DMS53 (cell line): ENCODE measurements around the gene CCDC7.
"Not testable (repeated sequence)": the region's sequence is repeated elsewhere in the genome, so short reads cannot be mapped to it uniquely, and the experiment has no call there.

Source experiments
- DNase-seq: peaks from one replicate; lab custom pipeline; 2025; lab: John Stamatoyannopoulos, UW

Gene CCDC7

DNA sequence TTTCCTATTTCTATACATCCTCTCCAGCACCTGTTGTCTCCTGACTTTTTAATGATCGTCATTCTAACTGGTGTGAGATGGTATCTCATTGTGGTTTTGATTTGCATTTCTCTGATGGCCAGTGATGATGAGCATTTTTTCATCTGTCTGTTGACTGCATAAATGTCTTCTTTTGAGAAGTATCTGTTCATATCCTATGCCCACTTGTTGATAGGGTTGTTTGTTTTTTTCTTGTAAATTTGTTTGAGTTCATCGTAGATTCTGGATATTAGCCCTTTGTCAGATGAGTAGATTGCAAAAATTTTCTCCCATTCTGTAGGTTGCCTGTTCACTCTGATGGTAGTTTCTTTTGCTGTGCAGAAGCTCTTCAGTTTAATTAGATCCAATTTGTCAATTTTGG is 253.7 kb downstream of the CCDC7 start:
- DNase-seq, result not testable (repeated sequence)

GRCh38 chr10:32713560-32713959 is 267.6 kb downstream of the CCDC7 start:
- DNase-seq, result peak; percentile 7

DNA sequence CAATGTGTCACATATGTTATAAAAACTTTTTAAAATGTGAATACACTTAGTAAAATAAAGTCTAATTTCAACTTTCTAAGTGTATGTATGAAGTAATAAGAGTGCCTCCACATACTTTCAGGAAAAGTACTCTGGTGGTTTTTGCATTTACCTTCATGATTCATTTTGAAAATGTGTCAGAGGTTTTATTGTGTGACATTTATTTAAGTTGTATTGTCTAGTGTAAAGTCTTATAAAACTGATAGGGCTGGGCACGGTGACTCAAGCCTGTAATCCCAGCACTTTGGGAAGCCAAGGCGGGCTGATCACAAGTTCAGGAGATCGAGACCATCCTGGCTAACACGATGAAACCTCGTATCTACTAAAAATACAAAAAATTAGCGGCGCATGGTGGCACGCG is 285.6 kb downstream of the CCDC7 start:
- no peak for DNase-seq

DNA sequence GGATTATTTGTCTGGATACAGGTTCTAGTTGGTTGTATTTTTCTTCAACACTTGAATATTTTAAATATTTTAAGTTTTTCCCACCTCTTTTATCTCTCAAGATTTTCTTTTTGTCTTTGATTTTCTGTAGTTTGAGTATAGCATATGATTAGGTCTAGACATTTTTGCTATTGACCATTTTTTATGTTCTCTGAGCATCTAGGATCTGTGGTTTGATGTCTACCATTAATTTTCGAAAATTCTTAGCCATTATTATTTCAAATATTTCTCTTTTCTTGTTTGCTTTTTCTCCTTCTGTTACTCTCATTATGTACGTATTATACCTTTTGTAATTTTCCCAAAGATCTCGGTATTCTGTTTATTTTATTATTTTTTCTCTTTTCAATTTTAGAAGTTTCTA is 293.0 kb downstream of the CCDC7 start:
- no peak for DNase-seq

GRCh38 chr10:32744321-32744720 is 298.4 kb downstream of the CCDC7 start:
- no peak for DNase-seq

GRCh38 chr10:32746869-32747268 is 300.9 kb downstream of the CCDC7 start:
- DNase-seq, result no peak

DNA sequence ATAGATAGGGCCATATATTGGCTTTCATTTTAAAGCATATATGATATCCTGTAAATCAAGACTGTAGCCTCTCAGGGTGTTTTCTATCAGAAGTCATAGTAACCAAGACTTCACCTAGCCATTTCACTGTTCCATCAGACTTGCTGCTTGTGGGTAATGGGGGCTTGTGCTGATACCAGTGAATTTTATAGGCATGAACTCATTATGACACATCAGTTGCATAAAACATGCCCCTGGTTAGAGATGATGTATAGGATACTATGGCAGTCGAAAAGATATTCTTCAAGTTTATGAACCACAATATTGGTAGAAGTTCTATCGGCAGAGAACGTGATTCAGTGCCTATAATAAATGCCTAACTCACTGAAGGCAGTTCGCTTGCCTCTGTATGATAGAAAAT is 305.6 kb downstream of the CCDC7 start:
- DNase-seq, result no peak

GRCh38 chr10:32754900-32755299 is 309.0 kb downstream of the CCDC7 start:
- not testable (repeated sequence) for DNase-seq

GRCh38 chr10:32771217-32771616 is 325.3 kb downstream of the CCDC7 start:
- no peak for DNase-seq

- DNase-seq, result no peak
These were observed 327.2 kb downstream of the CCDC7 start for GRCh38 chr10:32773105-32773504.

DNA sequence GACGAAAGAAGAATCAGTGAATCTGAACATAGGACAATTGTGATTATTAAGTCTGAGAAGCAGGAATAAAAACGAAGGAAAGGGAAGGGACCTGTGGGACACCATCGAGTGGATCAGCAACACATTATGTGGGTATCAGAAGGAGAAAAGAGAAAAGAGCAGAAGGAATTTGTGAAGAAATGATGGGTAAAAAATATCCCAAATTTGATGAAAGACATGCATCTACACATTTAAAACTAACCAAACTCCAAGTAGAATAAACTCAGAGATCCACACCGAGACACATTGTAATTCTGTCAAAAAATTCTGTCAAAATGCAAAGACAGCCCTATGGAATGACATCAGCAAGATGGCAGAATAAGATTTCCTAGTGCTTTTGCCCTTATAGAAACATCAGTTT is 341.0 kb downstream of the CCDC7 start:
- no peak for DNase-seq

GRCh38 chr10:32787690-32788284 is 341.8 kb downstream of the CCDC7 start:
- DNase-seq, result no peak

DNA sequence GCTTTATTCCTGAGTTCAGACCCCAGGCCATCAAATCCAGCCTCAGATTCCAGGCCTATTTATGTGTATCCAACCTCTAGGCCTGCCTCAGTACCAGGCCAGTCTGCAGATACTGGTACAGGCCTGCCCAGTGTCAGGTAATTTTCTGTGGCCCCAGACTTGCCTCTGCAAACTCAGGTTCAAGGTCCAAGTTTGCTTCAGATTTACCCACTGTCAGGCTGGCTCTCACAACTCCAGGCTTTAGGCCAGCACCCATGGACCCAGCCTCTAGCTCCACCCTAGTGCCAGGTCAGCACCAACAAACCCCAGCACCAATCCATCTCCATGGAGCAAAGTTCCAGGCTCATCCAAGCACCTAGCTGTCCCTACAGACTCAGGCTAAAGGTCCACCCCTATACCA is 342.4 kb downstream of the CCDC7 start:
- no peak for DNase-seq

DNA sequence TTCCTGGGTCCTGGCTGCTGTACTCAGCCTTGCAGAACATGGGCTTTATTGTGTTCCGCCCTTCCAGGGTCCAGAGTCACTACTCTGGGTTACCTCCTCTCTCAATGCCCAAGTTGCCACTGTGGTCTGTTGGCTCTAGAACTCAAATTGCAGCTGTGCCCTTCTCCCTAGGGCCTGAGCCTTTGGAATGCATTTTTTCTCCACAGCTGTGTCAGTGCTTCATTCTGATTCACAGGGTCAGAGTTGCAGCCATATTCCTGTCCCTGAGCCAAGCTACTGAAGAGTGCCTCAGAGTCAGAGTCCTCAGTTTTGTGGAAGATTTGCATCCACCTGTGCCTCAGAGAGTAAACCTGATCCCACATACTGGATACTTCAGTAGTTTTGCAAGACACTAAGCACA is 344.5 kb downstream of the CCDC7 start:
- DNase-seq, result no peak

DNA sequence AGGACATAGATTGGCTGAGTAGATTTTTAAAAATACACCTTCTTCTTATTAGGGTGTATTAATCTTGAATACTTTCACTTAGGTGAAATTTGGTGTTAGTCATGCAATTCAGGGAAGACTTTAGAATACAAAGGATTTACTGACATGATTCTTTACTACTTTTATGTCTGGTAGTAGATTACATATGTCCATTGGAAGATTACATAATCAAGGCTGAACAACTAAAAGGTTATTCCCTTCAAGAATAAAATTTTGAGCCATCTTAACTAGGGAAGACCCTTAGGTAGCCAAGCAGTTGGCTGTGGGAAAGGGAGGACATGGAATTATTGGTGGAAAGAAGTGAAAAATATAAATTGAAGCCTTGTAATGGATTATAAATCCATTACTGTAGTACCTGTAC is 347.1 kb downstream of the CCDC7 start:
- DNase-seq, result no peak

DNA sequence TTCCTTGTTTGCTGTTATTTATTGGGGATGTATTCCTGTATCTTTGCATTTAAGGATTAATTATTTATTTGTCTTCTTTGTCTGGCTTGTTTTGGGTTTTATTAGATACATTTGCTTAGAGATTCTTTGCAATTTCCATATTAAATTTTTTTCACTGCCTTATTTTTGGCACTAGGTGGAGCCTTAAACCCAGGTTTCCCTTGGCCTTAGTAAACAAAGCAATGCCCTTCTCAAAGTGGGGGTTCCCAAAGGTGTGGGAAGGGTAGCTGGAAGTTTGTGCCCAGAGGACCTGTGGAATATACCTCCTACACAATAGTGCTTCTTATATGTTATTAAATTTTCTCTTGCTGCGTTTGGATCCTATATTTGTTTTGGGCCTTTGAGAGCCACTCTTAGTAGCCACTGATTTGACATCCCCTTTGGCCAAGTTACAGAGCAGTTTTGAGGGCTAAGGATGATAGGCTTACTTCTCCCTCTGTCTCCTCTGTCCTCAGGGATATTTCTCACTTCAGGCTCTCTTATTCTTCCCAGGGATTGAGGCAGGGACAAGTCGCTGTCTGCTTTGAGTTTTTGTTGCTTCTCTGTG is 349.8 kb downstream of the CCDC7 start:
- DNase-seq, result peak; percentile 65

DNA sequence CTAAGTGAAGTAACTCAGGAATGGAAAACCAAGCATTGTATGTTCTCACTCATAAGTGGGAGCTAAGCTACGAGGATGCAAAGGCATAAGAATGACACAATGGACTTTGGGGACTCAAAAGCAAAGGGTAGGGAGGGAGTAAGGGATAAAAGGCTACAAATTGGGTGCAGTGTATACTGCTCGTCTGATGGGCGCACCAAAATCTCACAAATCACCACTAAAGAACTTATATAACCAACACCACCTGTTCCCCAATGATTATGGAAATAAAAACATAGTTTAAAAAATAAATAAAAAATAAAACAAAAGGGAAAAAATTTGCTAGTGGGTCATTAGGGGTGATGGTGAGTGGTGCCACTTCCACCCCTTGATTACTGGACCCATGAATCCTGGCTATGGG is 351.5 kb downstream of the CCDC7 start:
- DNase-seq, result not testable (repeated sequence)

DNA sequence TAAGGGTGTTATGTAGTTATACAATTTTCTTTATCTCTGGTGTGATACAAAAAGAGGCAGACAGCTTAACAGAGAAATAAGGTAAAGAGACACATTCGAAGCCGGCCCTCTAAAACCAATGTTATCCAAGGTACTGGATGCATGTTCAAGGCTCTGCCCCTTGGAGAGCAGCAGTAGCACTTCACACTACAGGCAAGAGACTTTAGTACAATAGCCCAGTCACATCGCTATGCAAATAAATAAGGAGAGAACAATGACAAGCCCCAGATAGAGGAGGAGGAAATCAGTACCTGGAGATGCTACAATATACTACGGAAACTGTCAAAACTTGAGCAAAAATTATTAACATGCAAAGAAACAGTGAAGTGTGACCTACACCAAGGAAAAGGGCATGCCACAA is 401.0 kb downstream of the CCDC7 start:
- DNase-seq, result no peak

DNA sequence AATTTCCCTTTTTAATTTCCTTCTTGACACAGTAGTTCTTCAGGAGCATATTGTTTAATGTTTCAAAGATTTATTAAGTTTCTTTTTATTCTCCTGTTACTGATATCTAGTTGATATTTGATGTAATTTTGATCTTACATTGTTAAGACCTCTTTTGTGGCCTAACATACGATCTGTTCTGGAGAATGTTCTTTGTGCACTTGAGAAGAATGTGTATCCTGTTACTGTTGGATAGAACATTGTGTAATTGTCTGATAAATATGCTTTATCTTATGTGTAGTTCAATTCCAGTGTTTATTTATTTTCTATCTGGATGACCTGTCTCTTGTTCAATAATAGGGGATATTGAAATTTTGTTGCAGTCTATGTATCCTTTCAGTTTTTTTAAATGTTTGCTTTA is 405.4 kb downstream of the CCDC7 start:
- DNase-seq, result no peak

- no peak for DNase-seq
These were observed 408.5 kb downstream of the CCDC7 start for GRCh38 chr10:32854435-32854834.

DNA sequence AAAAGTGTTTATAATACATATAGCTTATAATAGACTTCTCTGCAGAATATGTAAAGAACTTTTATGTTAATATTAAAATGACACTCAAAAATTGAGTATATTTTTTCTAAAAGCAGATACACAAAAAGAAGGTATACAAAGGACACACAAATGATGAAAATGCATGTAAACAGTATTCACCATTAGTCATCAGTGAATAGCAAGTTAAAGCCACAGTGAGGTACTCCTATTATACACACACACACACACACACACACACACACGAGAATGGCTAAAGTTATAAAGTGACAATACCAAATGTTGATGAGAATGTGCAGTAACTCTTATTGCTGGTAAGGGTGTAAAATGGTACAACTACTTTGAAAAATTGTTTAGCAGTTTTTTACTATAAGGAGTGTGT is 419.2 kb downstream of the CCDC7 start:
- no peak for DNase-seq

GRCh38 chr10:32877915-32878314 is 432.0 kb downstream of the CCDC7 start:
- no peak for DNase-seq

- no peak for DNase-seq
These were observed 432.7 kb downstream of the CCDC7 start for GRCh38 chr10:32878646-32879045.

DNA sequence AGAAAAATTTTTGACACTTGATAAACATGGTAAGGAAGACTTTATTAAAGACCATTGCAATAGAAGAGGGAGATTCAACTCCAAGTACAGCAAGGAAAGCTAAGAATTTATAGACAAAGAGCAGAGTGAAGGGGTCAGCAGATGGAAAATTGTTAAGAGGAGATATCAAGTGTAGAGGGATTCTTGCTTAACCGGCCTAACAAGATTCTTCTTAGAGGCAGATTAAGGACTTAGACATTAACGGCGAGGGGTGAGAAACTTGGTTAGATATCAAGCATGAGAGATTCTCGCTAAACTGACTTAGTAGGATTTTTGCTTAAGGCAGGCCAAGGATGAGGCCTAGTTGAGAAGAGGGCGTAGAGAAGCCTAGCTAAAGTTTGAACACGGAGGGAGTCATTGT is 436.1 kb downstream of the CCDC7 start:
- DNase-seq, result peak; percentile 21
